ENCODE results near the gene ANO10.

ANO10 gene

GRCh38 chr3:43373560-43373928, 248.3 kb downstream of the ANO10 start:
- no peak for TF ChIP-seq CTCF (IDR thresholded peaks at IDR 0.05; ENCODE audit: low read depth, low read length)

GRCh38 chr3:43372809-43373559, 248.8 kb downstream of the ANO10 start:
- TF ChIP-seq CTCF (IDR thresholded peaks at IDR 0.05; ENCODE audit: low read depth, low read length) = no peak
- H3K4me3 ChIP-seq (ENCODE audit: low read depth, low read length) = no peak overlapping the region

More at GRCh38 chr3:43373560-43373928, 248.3 kb downstream of the ANO10 start:
- no peak overlapping the region for H3K4me3 ChIP-seq (ENCODE audit: low read depth, low read length)

GRCh38 chr3:43372007-43372740, 249.6 kb downstream of the ANO10 start:
- H3K4me3 ChIP-seq (ENCODE audit: low read depth, low read length) = no peak overlapping the region
- no peak for TF ChIP-seq CTCF (IDR thresholded peaks at IDR 0.05; ENCODE audit: low read depth, low read length)

GRCh38 chr3:43371494-43371893, 250.3 kb downstream of the ANO10 start:
- H3K4me3 ChIP-seq (ENCODE audit: low read depth, low read length) = no peak overlapping the region
- TF ChIP-seq CTCF (IDR thresholded peaks at IDR 0.05; ENCODE audit: low read depth, low read length) = no peak

GRCh38 chr3:43370293-43370980, 251.4 kb downstream of the ANO10 start:
- H3K4me3 ChIP-seq (ENCODE audit: low read depth, low read length) = no peak overlapping the region
- no peak for TF ChIP-seq CTCF (IDR thresholded peaks at IDR 0.05; ENCODE audit: low read depth, low read length)

GRCh38 chr3:43369404-43370292, 252.2 kb downstream of the ANO10 start:
- no peak for TF ChIP-seq CTCF (IDR thresholded peaks at IDR 0.05; ENCODE audit: low read depth, low read length)

More at GRCh38 chr3:43369404-43370292, 252.2 kb downstream of the ANO10 start:
- H3K4me3 ChIP-seq (ENCODE audit: low read depth, low read length) = no peak overlapping the region
